Femur (tissue), 1 donor: Measurements from ENCODE around the gene VAMP5.
A peak's percentile ranks its signal among the peaks of the same experiment; 100 is the strongest.
"Not testable (repeated sequence)": the region's sequence is repeated elsewhere in the genome, so short reads cannot be mapped to it uniquely, and the experiment has no call there.

Experiments
- DNase-seq: peaks from one replicate; pipeline ENCODE4 v3.0.0-alpha.2; 2017

The VAMP5 gene

DNA sequence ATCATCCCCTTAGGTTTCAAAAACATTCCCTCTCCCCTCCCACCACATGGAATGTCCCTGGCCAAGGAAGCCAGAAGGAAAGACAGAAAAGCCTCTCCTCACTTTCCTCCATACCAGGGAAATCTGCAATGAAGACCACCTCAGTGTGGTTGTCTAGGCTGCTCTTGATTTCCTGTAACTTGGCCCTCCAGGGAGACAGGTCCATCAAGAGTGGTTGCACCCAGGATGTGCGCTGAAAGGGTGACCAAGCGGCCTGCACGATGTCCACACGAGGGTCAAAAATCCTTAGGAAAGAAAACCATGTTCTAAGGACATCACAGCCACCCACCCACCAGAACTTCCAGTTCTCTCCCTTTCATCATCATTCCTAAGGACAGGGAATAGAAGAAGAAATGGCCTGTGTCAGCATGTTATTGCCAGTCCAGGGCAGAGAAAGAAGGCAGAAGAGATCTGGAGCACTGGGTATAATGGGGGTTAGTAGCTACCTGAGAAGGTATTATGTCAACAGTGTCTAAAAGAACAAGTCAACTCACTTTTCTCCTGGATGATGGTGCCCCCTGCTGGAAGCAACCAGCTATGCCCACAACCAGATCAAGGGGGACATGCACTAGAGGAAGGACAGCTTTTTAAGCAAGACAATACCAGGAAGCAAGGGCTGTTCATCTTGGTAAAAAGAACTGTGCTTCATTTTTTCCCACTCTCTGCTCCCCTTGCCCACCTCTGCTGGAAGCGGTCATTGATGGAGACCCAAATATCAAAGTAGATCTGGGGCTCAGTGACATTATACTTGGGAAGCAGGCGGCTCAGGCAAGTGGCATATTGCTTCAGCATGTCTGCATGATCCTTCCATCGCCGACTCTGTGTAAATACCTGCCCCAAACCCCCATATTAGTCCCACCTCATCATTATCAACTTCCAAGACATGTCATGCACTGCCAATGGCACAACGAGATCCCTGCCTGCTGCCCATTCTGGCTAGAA, 32.2 kb upstream of the VAMP5 start:
- DNase-seq = peak; percentile 89

DNA sequence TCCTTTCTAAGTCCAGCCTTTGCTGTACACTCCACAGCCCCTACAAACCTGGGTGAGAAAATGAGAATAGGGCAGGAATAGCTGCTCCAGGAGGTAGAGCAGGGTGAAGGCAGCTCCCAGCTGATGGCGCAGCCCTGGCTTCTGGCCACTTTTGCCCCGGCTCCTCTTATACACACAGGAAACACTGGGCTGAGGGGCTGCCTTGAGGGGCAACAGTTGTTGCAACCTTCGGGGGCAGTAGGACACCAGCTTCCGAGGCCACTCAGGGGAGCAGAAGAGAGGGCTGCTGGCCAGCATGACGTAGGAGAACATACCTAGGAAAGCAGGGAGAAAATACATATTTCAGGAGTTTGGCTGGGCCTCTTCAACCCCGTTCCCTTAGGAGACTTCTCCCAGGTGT, 31.0 kb upstream of the VAMP5 start:
- no peak for DNase-seq

DNA sequence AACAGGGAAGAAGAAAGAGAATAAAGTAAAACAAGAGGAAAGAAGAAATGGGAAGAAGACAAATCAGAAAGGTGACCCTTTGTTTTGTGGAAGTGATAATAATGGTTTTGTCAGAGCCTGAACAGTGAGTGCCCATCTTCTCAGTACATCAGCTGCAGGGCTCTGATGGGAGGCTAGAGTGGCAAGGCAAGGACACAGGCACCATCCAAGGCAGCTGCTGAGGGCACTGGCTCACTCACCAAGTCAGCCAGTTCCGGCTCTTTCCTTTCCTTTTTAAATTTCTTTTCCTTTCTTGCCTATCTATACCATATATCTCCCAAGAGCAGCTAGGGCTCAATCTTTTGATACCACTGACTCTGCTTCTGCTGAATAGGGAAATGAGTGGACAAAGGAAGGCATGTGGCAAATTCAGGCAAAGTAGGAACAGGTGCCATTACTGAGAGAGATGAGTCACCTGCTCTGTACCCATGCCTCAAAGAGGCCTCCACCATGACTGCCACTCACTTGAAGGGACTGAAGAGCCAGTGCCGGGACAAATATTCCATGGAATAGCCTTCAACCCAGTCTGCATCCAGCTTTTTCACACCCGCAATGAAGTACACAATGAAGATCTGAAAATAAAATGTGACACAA, 29.1 kb upstream of the VAMP5 start:
- DNase-seq = no peak

DNA sequence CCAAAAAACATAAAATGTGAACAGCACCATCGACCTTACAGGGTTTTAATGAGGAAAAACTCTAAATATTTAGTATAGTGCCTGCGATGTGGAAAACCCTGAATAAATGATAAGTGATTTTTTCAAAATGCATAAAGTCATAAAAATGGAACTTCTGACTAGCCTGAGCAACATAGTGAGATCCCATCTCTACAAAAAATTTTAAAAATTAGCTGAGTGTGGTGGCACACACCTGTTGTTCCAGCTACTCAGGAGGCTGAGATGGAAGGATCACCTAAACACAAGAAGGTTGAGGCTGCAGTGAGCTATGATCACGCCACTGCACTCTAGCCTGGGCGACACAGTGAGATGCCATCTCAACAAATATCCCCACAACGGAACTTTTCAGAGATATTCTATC, 27.1 kb upstream of the VAMP5 start:
- DNase-seq = no peak

DNA sequence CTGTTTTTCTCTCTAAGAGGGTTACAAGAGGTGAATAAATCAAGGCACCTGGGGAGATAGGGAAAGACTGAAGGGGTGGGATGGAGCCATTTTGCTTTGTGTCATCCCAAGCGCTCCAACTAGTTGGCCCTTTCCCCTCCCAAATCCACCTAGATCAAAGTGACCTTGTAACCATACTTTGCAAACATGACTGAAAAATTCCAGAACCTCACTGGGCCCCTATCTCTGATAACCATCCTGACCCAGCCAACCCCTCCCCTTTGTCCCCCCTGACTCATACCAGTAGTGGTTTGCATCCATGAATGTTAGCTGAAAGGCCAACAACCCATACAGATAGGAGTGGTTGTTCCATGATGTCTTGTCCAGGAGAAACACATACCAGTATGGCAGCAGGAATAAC, 26.1 kb upstream of the VAMP5 start:
- no peak for DNase-seq

DNA sequence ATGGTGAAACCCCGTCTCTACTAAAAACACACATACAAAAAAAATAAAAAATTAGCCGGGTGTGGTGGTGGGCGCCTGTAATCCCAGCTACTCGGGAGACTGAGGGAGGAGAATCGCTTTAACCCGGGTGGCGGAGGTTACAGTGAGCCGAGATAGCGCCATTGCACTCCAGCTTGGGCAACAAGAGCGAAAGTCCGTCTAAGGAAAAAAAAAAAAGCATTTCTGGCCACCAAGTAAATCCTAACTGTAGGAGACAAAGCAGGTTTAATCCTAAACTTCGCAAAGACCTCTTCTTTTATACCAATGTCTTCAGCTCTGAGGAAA, 23.9 kb upstream of the VAMP5 start:
- DNase-seq = not testable (repeated sequence)

DNA sequence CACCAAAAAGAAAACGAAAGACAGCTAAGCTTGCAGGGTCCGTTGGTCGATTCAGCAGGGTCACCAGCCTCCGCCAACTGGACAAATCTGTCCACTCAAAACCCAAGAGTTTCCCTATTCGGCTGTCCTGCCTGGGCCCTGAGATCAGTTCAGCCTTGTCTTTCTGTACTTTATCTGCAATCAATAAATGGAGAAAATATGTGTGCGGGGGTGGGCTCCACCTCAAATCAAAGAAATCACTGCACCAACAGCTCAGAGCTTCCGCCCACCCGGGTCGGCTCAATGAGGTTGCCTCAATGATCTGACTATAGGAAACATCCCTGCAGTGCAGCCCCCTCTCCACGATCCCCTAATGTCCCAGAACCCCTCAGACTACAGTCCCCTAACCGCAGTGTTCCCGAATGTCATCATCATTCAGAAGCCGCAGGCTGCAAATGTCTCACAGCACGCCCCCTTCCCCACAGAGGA, 23.4 kb upstream of the VAMP5 start:
- no peak for DNase-seq

DNA sequence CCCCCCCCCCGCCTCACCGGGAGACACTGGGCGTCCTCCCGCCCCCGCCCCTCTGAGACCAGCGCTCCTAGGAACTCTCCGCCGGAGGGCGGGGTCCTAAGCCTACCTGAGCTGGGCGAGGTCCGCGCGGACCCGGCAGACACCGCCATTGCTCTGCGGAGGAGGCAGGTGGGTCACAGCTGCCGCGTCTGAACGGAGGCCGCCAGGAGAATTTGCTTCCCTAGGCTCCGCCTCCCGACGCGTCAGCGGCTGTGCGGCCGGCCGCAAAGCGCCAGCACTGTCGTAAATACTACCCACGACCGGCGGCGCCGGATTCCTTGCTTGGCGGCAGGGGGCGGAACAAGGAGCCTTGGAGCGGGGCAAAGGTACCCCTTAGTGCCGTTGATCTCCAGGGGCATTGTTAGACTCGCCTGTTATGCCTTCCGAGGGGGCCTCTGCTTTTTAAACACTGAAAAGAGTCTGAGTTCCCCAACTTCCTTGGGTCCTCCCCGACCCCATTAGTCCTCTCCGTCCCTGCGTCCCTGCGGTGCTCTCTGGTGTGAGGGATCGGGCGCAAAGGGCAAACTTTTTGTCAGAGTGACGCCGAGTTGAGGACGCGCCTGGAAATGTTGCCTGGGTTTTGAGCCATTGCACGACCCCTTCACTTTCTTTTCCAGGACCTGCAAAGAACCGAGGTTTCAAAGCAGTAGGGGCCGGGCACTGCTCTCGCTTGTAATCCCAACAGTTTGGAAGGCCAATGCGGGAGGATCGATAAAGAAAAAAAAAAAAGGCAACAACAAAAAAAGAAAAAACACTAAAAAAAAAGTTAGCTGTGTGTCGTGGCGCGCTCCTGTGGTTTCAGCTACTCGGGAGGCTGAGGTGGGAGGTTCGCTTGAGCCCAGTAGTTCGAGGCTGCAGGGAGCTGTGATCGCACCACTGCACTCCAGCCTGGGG, 22.7 kb upstream of the VAMP5 start, which contains the start of gene GGCX:
Gene GGCX (minus strand): TSS at position 214 of the 933 bp plus-strand sequence. CDS start 65 bp downstream, at position 149.
- DNase-seq = peak; percentile 97

DNA sequence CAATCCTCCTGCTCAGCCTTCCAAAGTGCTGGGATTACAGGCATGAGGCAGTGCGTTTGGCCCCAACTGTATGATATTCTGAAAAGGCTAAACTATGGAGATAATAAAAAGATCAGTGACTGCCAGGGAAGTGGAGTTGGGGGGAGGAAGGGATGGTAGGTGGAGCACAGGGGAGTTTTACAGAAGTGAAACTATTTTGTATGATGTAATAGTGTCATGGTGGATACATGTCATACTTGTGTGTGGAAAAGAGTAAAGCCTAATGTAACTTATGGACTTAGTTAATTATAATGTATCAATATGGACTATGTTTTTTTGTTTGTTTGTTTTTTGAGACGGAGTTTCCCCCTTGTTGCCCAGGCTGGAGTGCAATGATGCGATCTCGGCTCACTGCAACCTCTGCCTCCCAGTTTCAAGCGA, 20.1 kb upstream of the VAMP5 start:
- DNase-seq = no peak

DNA sequence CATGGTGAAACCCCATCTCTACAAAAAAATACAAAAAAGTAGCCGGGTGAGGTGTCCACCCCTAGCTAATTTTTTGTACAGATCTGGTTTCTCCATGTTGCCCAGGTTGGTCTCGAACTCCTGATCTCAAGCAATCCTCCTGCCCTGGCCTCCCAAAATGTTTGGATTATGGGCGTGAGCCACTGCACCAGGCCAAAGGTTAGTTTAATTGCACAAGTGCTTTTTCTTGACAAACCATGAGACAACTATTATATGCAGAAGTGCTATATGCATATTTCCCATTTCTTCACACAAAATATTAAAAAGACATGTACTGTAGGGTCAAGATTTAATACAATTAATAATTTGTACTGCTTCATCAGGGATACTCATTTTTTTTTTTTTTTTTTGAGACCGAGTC, 18.0 kb upstream of the VAMP5 start:
- DNase-seq = no peak

DNA sequence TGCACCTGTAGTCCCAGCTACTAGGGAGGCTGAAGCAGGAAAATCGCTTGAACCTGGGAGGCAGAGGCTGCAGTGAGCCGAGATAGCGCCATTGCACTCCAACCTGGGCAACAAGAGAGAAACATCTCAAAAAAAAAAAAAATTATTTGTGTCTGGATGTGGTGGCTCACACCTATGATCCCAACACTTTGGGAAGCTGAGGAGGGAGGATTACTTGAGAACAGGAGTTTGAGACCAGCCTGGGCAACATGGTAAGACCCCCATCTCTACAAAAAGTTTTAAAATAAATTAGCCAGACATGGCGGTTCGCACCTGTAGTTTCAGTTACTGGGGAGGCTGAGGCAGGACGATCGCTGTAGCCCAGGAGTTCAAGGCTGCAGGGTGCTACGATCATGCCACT, 8.5 kb upstream of the VAMP5 start:
- DNase-seq = no peak

DNA sequence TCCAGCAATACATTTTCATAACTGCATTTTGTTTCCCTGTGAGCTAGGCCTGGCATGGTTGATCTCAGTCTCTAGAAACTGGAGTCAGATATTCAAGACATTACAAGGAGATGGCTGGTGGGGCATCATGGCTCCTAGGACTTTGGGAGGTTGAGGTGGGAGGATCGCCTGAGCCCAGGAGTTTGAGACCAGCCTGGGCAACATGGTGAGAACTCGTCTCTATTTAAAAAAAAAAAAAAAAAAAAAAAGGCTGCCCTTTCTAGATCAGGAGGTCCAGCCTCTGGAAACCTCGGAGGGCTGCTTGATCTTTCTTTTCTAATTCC, 7.2 kb upstream of the VAMP5 start:
- no peak for DNase-seq

DNA sequence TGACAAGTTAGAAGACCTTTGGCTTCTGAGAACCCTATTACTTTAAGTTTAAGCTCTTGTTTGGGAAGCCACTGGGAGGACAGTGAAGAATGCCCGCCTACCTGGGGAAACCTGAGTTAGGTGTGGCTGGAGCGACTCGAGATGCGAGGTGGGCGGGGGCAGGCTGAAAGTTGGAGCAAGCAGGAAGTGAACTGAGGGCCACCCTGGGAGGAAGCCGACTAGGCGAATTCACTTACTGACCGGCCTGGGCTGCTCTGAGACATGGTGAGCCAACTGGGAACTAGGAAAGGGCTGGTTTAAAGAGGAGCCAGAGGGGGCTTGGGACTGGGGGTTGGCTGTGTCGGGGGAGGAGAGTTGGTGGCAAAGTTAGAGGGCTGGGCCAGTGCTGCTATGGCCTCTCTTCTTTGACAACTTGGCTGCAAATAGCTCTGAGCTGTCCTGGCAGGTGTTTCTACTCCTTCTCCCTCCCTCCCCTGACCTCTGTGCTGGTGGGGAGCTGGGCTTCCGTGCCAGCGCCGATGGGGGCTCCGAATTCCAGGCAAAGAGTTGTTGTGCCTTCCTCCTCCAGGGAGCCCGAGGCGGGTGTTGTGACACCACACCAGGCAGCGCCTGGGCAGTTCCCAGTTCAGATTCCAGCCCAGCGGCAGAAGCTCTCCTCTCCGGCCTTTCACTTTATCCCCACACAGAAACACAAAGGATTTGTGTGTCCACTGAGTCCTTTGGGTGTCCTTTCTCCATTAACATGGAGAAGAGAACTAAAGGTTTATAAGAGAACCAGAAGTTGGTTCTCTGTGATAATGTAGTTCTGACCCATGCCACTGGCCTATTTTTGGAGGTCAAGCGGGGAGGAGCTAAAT, 6.6 kb upstream of the VAMP5 start, which contains the start of gene VAMP8:
Gene VAMP8 (plus strand): TSS at position 201 of the 857 bp plus-strand sequence. CDS start 61 bp downstream, at position 262.
- DNase-seq = no peak

DNA sequence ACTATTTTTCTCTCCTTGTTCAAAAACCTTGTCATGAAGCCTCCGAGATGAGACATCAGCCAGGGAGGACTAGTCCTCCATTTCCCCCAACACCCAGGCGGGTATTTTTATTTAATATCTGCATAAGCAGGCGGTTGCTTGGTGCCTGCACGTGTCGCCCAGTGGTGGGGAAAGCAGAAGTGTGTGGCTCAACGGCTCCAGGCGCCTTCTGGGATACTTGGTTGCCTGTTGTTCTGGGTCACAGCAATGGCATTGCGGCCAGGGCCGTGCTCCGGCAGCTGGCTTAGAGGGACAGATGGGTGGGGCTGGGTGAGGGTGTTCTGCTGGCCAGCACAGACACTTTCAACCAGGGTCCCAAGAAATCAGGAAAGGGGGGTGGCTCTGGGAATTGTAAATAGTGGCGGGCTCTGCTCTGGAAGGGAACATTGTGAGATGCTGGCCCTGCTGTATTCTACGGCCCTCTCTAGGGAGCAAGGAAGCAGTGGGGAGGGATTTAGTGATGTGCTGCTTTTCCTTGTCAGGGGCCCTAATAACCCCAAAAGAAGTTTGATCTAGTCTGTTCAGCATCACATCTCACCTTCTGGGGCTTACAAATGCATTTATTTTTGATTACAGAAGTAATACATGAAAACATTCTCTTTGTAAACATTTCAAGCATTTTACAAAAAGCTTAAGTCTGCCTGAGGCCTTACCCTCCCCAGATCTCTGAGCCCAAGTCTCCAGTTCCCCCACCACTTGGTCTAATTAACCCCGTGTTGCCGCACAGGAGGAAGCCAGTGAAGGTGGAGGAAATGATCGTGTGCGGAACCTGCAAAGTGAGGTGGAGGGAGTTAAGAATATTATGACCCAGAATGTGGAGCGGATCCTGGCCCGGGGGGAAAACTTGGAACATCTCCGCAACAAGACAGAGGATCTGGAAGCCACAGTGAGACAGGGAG, 5.7 kb upstream of the VAMP5 start:
- no peak for DNase-seq

DNA sequence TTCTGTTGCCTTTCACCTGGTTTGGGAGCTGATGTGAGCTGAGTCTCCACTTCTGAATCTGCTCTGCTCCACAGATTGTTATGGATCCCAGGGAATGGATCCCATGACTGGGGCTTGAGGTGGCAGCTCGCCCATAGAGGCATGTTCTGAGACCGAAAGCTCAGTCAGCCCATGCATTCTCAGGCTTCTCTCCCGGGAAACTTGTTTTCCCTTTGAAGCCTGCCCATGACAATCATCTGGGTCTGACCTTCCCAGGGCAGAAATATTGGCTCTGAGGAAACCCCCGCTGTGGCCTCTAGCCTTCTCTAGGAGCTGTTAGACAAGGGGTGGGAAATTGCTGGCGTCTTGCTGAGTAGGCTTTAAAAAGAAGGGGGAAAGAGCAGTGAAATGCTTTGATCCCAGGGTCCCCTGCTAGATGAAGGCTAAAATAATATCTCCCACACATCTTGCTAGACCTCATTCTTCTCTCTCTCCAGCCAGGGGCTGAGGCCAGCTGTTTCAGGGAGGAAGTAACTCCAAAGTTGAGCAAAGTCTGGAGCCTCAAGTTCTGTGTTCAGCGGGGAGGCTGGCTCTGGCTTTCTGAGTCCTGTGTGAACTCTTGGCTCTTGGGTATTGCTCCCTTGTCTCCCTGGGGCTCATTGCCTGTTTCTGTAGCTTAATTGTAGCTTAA, 4.8 kb upstream of the VAMP5 start:
- no peak for DNase-seq

DNA sequence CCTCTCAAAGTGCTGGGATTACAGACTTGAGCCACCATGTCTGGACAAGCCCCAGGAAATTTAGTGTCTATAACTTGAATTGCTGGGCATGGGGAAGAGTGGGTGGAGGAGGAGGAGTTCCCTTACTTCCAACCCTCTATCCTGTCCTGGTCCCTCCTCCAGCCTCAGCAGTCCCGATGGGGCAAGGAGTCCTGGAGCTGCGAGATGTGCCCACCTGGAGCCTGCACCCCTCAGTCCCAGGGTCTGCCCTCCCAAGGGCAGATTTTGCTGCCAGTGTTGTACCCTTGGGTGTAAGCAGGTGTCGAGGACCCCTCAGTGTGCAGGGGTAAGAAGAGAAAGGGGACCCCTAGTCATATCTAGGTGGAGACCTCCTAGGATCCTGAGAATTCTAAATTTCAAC, 4.0 kb upstream of the VAMP5 start:
- DNase-seq = no peak

DNA sequence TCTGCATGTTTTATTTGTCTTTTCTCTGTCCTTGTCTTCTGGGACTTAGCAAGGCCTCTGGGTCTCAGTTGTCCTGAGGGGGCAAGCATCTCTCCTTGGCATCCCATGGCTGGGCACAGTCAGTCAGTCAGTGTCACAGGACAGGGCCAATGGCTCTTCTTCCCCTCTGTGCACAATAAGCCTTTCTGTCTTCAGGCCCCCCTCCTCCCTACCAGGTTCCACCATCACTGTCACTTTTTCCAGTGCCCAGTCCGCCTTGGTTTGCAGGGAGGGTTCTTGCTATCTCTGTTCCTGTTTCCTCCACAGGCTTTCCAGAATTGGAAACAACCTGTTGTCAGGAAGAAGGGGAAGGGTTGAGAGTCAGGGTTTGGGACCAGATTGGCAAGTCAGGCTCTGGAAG, 1.7 kb upstream of the VAMP5 start:
- DNase-seq = no peak

DNA sequence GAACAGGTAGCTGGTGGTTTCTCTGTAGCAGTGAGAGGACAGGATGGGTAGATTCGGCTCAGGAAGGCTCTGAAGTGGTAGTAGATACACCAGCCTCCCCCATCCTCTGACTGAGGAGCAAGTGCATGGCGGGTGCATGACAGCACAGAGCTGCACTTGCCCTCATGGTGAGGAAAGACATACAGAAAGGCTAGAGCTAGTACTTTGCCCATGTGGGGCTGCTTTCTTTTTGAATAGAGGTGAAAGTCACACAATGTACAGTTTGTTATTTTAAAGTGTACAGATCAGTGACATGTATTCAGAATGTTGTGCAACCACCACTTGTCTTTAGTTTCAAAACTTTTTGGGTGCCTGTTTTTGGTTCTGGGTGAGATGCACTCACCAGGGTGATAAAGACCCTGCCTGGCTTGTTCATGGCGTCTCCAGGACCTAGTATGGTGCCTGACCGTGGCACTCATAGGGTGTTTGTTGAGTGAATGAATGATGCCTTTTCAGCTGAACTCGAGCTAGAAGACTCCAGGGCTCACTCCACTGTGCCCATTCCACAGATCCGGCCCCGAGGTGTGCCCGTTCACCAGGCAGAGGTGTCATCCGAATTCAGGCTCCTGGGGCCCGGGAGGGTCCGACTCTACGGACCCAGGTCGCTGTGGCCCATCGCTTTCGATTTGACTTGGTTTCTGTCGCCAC, 421 bp upstream of the VAMP5 start:
- DNase-seq = no peak
